Measurements from ENCODE around the gene HNRNPLL. TPM values are rescaled to one million over a fixed set of nuclear protein-coding genes. Genes with fewer than 3 reads are reported as not detected.

The HNRNPLL gene
- total and polyA plus RNA-seq, 2 experiments from 2014 or later: 42.5 to 53.4 TPM

DNA sequence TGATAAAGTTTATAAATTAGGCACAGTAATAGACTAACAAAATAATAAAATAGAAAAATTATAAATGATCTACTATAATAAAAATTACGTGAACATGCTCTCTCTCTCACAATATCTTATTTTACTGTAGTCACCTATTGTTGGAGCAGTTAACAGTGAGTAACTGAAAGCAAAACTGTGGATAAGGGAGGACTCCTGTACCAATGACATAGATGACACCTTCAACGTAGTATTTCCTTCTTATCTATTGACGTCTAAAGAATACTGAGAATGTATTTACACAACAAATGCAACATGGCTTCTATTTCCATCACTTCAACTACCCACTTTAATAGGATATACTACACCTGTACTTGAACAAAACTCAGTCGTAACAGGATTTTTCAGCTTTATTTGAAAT lies 31.5 kb downstream of the HNRNPLL start:
- Histone ChIP-seq H3K4me1 (ENCODE audit: insufficient read depth) (no peaks in the 10 kb centered on the region), H3K27ac (ENCODE audit: low read depth) (no peak overlapping the region)

DNA sequence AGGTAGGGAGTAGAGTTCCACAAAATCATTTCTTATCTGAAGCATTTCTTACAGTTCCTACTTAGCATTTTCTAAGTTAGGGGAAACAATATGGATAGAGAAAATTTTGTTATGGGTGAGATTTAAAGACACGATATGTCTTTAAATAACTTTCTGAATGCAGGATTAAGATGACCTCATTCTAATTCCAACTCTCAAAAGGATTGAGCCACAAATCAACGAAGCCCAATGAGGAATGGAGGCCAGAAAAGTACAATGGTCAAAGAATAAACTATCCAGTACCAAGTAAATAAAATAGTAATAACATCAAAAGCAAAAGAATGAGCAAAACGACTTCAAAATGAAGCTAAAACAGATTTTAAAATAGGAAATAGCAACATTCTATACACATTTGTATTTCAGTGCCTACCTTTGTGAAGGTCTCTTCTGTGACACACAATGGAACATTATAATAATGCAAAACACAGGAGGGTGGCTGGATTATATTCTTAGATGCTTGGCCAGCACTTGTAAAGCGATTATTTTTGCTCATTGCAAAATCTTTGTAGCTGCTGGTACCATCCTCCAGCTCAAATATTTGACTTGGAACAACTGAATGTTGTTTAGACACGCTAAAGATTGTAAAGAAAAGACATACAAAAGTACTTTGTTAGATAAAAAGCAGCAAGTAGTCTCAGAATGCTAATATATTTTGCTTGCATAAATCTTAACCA lies 33.8 kb downstream of the HNRNPLL start:
- Mint-ChIP-seq H3K4me1 (no peaks in the 10 kb centered on the region), H3K27ac (no peak overlapping the region), H3K36me3 (ENCODE audit: low read depth) (peaks cover 67% of the 10 kb centered on the region), H3K4me3 (no peak overlapping the region), H3K9me3 (no peaks in the 10 kb centered on the region), H3K27me3 (ENCODE audit: insufficient read depth, low read depth, poor library complexity) (no peaks in the 10 kb centered on the region)
- H3K4me2 ChIP-seq: no peak overlapping the region
- no peaks in the 10 kb centered on the region for H3K27me3 ChIP-seq (ENCODE audit: insufficient read depth)
- no peak overlapping the region for H3K27ac ChIP-seq (ENCODE audit: low read depth)
- ATAC-seq (no peak), DNase-seq (ENCODE audit: low spot score) (no peak)
- H2AFZ ChIP-seq: no peak overlapping the region
- peaks cover 50% of the 10 kb centered on the region for H3K36me3 ChIP-seq (ENCODE audit: insufficient read depth)
- H3K79me2 ChIP-seq (replicated peaks; ENCODE audit: insufficient read depth): no peaks in the 10 kb centered on the region
- H3K9me2 ChIP-seq (ENCODE audit: insufficient read depth): no peaks in the 10 kb centered on the region
- H3K4me3 ChIP-seq: no peak overlapping the region
- no peaks in the 10 kb centered on the region for H3F3A ChIP-seq (replicated peaks; ENCODE audit: low read depth)
- H4K20me1 ChIP-seq (replicated peaks; ENCODE audit: insufficient read depth): peaks cover 11% of the 10 kb centered on the region; the same call in 1 of the 2 replicates
- H3K4me1 ChIP-seq (ENCODE audit: insufficient read depth): no peaks in the 10 kb centered on the region
- no peak for TF ChIP-seq ZNF114 (CRISPR knock-in tag; IDR thresholded peaks at IDR 0.05)
- no peak for TF ChIP-seq CREB1 (CRISPR knock-in tag; IDR thresholded peaks at IDR 0.05; ENCODE audit: low read depth)
- TF ChIP-seq POLR2AphosphoS5 (IDR thresholded peaks at IDR 0.05; ENCODE audit: low read depth): no peak
- TF ChIP-seq, protein P1, sequence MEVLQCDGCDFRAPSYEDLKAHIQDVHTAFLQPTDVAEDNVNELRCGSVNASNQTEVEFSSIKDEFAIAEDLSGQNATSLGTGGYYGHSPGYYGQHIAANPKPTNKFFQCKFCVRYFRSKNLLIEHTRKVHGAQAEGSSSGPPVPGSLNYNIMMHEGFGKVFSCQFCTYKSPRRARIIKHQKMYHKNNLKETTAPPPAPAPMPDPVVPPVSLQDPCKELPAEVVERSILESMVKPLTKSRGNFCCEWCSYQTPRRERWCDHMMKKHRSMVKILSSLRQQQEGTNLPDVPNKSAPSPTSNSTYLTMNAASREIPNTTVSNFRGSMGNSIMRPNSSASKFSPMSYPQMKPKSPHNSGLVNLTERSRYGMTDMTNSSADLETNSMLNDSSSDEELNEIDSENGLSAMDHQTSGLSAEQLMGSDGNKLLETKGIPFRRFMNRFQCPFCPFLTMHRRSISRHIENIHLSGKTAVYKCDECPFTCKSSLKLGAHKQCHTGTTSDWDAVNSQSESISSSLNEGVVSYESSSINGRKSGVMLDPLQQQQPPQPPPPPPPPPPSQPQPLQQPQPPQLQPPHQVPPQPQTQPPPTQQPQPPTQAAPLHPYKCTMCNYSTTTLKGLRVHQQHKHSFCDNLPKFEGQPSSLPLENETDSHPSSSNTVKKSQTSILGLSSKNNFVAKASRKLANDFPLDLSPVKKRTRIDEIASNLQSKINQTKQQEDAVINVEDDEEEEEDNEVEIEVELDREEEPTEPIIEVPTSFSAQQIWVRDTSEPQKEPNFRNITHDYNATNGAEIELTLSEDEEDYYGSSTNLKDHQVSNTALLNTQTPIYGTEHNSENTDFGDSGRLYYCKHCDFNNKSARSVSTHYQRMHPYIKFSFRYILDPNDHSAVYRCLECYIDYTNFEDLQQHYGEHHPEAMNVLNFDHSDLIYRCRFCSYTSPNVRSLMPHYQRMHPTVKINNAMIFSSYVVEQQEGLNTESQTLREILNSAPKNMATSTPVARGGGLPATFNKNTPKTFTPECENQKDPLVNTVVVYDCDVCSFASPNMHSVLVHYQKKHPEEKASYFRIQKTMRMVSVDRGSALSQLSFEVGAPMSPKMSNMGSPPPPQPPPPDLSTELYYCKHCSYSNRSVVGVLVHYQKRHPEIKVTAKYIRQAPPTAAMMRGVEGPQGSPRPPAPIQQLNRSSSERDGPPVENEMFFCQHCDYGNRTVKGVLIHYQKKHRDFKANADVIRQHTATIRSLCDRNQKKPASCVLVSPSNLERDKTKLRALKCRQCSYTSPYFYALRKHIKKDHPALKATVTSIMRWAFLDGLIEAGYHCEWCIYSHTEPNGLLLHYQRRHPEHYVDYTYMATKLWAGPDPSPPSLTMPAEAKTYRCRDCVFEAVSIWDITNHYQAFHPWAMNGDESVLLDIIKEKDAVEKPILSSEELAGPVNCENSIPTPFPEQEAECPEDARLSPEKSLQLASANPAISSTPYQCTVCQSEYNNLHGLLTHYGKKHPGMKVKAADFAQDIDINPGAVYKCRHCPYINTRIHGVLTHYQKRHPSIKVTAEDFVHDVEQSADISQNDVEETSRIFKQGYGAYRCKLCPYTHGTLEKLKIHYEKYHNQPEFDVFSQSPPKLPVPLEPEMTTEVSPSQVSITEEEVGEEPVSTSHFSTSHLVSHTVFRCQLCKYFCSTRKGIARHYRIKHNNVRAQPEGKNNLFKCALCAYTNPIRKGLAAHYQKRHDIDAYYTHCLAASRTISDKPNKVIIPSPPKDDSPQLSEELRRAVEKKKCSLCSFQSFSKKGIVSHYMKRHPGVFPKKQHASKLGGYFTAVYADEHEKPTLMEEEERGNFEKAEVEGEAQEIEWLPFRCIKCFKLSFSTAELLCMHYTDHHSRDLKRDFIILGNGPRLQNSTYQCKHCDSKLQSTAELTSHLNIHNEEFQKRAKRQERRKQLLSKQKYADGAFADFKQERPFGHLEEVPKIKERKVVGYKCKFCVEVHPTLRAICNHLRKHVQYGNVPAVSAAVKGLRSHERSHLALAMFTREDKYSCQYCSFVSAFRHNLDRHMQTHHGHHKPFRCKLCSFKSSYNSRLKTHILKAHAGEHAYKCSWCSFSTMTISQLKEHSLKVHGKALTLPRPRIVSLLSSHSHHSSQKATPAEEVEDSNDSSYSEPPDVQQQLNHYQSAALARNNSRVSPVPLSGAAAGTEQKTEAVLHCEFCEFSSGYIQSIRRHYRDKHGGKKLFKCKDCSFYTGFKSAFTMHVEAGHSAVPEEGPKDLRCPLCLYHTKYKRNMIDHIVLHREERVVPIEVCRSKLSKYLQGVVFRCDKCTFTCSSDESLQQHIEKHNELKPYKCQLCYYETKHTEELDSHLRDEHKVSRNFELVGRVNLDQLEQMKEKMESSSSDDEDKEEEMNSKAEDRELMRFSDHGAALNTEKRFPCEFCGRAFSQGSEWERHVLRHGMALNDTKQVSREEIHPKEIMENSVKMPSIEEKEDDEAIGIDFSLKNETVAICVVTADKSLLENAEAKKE (CRISPR knock-in tag; IDR thresholded peaks at IDR 0.05): no peak
- no peak for TF ChIP-seq STAT1 (IDR thresholded peaks at IDR 0.05; ENCODE audit: unreplicated experiment)
- TF ChIP-seq, protein P2, sequence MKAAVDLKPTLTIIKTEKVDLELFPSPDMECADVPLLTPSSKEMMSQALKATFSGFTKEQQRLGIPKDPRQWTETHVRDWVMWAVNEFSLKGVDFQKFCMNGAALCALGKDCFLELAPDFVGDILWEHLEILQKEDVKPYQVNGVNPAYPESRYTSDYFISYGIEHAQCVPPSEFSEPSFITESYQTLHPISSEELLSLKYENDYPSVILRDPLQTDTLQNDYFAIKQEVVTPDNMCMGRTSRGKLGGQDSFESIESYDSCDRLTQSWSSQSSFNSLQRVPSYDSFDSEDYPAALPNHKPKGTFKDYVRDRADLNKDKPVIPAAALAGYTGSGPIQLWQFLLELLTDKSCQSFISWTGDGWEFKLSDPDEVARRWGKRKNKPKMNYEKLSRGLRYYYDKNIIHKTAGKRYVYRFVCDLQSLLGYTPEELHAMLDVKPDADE (IDR thresholded peaks at IDR 0.05): no peak
- no peak for TF ChIP-seq JUNB (IDR thresholded peaks at IDR 0.05; ENCODE audit: unreplicated experiment)
- no peak for TF ChIP-seq NANOG (IDR thresholded peaks at IDR 0.05; ENCODE audit: borderline replicate concordance)

More for the DNA sequence above, 31.5 kb downstream of the HNRNPLL start:
- Histone ChIP-seq H3F3A (replicated peaks; ENCODE audit: low read depth) (no peaks in the 10 kb centered on the region), H3K4me3 (no peak overlapping the region), H4K20me1 (replicated peaks; ENCODE audit: insufficient read depth) (peaks cover 14% of the 10 kb centered on the region; the same call in 1 of the 2 replicates), H2AFZ (no peak overlapping the region), H3K4me2 (no peak overlapping the region), H3K9me2 (ENCODE audit: insufficient read depth) (no peaks in the 10 kb centered on the region), H3K79me2 (replicated peaks; ENCODE audit: insufficient read depth) (peaks cover 14% of the 10 kb centered on the region; the same call in 1 of the 2 replicates), H3K36me3 (ENCODE audit: insufficient read depth) (peaks cover 44% of the 10 kb centered on the region), H3K27me3 (ENCODE audit: insufficient read depth) (no peaks in the 10 kb centered on the region)
- Mint-ChIP-seq H3K4me1 (no peaks in the 10 kb centered on the region), H3K27ac (no peak overlapping the region), H3K27me3 (ENCODE audit: insufficient read depth, low read depth, poor library complexity) (no peaks in the 10 kb centered on the region), H3K36me3 (ENCODE audit: low read depth) (peaks cover 58% of the 10 kb centered on the region), H3K9me3 (no peaks in the 10 kb centered on the region), H3K4me3 (no peak overlapping the region)
- no peak for DNase-seq (ENCODE audit: low spot score)
- TF ChIP-seq ZNF331 (CRISPR knock-in tag; IDR thresholded peaks at IDR 0.05; ENCODE audit: low read depth): no peak
- TF ChIP-seq EZH2phosphoT487 (IDR thresholded peaks at IDR 0.05; ENCODE audit: unreplicated experiment): no peak
- TF ChIP-seq JUNB (IDR thresholded peaks at IDR 0.05; ENCODE audit: unreplicated experiment): no peak
- TF ChIP-seq CREB1 (CRISPR knock-in tag; IDR thresholded peaks at IDR 0.05; ENCODE audit: low read depth): no peak
- TF ChIP-seq ZNF114 (CRISPR knock-in tag; IDR thresholded peaks at IDR 0.05): no peak
- no peak for TF ChIP-seq POLR2AphosphoS5 (IDR thresholded peaks at IDR 0.05; ENCODE audit: low read depth)
- no peak for TF ChIP-seq EZH2 (IDR thresholded peaks at IDR 0.05; ENCODE audit: low read depth, unreplicated experiment)
- no peak for TF ChIP-seq STAT1 (IDR thresholded peaks at IDR 0.05; ENCODE audit: unreplicated experiment)
- TF ChIP-seq, protein P2 (IDR thresholded peaks at IDR 0.05): no peak
- no peak for TF ChIP-seq NANOG (IDR thresholded peaks at IDR 0.05; ENCODE audit: borderline replicate concordance)
- ATAC-seq: no peak
